Activated CD4-positive, alpha-beta T cell treated with anti-CD3 and anti-CD28 coated beads for 48 hours (primary cell): ENCODE measurements around the gene DPY19L3.
"Not testable (repeated sequence)": the region's sequence is repeated elsewhere in the genome, so short reads cannot be mapped to it uniquely, and the experiment has no call there.

Experiments used
- DNase-seq: peaks from one replicate; pipeline ENCODE4 v3.0.0-alpha.2; 2020

DPY19L3 gene

GRCh38 chr19:32396046-32396652, 9.4 kb upstream of the DPY19L3 start:
- peak; percentile 31 for DNase-seq

DNA sequence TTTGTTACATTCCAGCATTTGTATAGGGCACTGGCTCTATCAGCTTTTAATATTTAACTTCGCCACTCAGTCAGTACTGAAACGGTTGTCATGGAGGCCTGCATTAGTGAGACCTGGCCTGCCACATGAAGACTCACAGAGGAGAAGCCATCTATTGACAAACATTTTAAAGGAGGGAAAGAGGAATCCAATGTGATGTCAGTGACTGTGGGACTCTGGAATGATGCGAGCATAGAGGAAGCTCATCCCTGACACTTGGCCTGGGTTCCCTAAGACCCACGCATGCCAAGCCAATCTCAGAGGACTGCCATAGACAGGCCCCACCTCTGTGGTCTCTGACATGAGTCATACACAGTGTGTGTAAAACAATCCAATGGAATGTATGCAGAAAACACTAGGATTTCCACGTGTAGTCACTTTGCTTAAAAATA, 7.9 kb upstream of the DPY19L3 start:
- no peak for DNase-seq

DNA sequence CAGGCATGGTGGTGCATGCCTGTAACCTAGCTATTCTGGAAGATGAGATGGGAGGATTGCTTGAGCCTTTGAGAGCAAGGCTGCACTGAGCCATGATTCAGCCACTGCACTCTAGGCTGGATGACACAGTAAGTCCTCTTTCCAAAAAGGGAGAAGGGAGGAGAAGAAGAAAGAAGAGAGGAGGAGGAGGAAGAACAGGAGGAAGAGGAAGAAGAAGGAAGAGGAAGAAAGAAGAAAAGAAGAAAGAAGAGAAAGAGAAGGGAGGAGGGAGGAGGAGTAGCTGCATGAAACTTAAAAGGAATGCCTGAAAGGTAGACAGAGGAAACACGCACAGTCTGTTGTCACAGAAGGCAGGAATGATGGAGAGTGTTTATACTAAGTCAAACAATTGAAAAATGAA, 3.6 kb upstream of the DPY19L3 start:
- DNase-seq, result no peak

DNA sequence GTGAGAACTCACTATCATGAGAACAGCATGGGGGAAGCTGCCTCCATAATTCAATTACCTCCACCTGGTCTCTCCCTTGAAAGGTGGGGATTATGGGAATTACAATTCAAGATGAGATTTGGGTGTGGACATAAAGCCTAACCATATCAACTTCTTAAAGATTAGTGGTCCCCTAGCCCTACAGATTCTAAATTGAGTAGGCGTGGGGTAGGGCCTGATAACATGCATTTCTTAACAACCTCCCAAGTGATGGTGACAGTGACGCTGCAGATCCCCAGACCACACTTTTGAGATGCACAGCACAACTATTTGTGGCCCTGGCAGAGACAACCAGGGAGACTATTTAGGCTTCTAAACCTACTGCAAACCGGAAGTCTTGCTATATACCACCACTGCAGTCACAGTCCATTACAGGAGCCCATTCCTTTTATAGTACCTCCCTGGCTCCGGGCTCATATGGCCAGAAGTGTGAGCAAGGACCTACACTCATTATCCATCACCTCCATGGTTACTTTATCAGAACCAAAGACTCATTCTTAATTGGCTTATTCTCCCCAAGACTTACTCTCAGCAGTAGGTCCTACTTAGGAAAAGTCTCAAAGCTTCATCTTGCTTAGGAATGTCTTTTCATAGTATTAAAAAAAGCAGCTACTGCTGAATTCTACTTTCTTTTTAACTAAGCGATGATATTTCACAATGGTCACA, 2.1 kb upstream of the DPY19L3 start:
- DNase-seq, result no peak

DNA sequence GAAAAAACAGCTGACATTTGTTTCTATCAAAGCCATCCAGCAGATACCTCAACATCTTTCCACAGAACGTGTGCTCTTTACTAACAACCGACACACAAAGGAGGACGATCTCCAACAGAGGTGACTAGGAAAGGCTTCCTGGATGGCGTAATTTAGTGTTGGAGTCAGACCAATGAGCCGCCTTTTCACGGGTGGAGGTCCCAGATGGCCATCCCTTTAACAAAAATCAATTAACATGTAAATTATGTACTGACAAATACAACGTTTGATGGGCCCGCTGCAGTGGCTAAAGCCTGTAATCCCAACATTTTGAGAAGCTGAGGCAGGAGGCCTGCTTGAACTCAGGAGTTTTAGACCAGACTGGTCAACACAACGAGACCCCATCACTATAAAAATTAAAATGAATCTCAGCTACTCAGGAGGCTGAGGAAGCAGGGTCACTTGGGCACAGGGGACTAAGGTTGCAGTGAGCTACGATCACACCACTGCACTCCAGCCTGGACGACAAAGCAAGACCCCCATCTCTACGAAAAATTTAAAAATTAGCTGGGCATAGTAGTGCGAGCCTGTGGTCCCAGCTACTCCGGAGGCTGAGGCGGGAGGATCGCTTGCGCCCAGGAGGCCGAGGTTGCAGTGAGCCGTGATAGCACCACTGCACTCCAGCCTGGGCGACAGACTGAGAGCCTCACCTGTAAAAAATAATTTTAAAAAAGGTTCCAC, 1.2 kb upstream of the DPY19L3 start:
- peak; percentile 16 for DNase-seq

- no peak for DNase-seq
These were observed 588 bp upstream of the DPY19L3 start for GRCh38 chr19:32404933-32405430.

DNA sequence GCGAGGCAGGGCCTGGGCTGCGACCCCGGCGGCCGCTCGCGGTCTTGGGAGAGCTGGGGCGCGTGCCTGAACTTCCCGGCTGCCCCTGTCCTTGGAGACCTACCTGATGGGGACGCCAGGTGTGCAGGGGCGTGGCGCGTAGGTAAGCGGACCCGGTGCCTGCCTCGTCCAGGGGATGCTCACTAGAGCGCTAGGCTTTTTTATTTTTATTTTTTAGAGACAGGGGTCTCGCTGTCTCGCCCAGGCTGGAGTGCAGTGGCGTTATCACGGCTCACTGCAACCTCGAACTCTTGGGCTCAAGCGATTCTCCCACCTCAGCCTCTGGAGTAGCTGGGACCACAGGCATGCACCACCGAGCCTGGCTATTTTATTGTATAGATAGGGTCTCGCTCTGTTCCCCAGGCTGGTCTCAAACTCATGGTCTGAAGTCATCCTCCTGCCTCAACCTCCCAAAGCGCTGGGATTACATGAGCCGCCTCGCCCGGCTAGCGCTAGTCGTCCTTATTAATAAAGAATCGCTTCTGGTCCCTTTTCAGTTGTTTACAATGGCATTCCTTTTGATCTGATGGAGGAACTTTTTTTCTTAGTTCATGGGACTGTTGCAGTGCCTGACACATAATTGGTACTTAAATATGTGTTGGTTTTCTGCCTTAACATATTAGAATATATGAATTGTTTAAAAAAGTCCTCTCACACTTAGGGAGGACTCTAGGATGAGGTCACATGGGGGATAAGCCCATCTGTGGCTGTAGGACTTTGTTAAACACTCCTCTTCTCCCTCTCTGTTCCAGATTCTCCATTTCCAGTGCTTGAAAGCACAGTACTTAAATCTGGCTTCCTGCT, 812 bp downstream of the DPY19L3 start:
- no peak for DNase-seq

- no peak for DNase-seq
These were observed 1.7 kb downstream of the DPY19L3 start for GRCh38 chr19:32407004-32407992.

GRCh38 chr19:32415246-32415645, 9.7 kb downstream of the DPY19L3 start:
- no peak for DNase-seq

GRCh38 chr19:32415669-32416068, 10.1 kb downstream of the DPY19L3 start:
- DNase-seq, result no peak

DNA sequence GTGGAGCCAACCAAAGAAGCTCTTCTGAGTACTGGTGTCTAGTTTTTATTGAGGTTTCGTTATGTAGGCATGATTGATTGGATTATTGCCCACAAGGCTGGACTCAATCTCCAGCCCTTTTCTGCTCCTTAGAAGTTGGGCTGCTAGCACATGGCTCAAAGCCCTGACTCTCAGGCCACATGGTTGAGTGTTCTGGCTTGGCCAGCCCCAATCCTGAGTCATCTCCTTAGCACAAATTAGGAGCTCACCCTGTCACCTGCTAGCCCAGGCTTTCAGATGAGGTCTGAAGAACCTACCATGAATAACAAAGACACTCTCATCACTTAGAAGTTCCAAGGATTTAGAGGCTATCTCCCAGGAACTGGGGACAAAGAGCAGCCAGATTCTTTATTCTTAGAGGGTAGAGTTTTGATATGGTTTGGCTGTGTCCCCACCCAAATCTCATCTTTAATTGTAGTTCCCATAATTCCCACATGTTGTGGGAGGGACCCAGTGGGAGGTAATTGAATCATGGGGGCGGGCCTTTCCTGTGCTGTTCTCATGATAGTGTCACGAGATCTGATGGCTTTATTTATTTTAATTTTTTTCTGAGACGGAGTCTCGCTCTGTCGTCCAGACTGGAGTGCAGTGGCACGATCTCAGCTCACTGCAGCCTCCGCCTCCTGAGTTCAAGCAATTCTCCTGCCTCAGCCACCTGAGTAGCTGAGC, 11.3 kb downstream of the DPY19L3 start:
- DNase-seq, result no peak

DNA sequence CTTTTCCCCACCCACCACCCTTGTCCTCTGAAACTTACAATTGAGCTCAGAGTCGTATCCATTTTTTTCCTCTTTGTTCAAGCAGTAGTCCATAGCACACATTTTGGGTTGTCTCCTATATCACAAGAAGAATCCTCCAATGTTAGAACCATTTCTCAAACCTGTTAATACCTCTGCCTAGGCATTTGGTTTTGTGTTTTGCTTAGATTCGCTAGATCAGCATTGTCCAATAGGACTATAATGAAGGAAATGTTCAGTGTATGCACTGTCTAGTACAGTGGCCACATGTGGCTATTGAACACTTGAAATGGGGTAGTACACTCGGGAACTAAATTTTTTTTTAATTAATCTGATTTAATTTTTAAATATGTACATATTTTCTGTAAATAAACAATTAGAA, 12.6 kb downstream of the DPY19L3 start:
- no peak for DNase-seq

GRCh38 chr19:32421589-32422361, 16.2 kb downstream of the DPY19L3 start:
- no peak for DNase-seq

DNA sequence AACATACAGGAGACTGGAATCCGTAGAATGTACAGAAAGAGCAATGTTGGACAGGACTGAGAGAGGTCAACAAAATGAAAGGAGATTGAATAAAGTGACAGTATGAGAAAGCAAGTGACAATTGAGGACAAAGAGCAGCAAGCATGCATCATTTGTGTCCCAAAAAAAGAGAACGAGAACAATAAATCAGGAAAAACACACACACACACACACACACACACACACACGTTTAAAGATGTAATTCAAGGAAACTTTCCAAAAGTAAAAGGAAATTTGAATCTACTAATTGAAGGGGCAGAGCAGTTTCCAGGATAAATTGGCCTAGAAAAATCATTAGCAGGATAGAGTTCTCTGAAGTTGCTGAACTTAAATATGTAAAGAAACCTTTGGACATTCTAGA, 16.9 kb downstream of the DPY19L3 start:
- DNase-seq, result no peak

- not testable (repeated sequence) for DNase-seq
These were observed 18.4 kb downstream of the DPY19L3 start for GRCh38 chr19:32423944-32424343.

- no peak for DNase-seq
These were observed 22.0 kb downstream of the DPY19L3 start for GRCh38 chr19:32427536-32427935.

DNA sequence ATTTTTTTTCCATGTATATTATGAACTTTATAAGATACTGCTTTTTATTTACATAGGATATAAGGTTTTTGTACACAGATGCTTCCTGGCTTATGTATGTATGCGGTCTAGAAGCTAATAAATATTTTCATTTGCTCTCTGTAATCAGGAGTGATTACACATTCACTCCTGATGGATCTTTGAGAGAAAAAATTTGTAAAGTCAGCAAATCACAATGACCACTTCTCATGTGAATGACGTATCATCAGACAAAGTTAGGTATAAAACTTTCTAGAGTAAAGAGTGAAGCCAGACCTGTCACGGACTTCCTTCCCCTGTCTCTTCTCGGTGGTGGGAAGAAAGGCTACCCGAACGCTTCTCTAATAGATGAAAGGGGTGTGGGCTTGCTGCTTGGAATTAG, 31.1 kb downstream of the DPY19L3 start:
- DNase-seq, result no peak

GRCh38 chr19:32437096-32437495, 31.5 kb downstream of the DPY19L3 start:
- DNase-seq, result no peak

GRCh38 chr19:32438751-32439150, 33.2 kb downstream of the DPY19L3 start:
- DNase-seq, result no peak

DNA sequence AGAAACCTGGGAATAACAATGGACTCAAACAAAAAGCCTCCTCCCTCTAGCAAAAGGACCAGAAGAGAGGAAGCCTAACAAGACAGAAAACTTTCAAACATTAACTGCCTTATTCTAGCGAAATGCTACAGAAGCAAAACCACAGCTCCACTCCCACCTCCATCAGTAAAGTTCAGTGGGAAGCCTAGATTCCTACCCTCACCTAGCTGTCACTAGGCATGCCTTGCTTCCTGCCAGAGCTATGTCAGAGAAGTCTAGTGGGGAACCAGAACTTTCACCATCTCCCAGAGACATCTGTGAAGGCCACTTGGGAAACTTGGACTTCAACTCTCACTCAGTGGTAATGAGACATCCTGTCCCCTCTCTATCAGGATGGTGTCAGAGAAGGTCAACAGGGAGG, 37.1 kb downstream of the DPY19L3 start:
- DNase-seq, result no peak
